Hepatocyte (in vitro differentiated cells): ENCODE measurements around the gene ITFG1.

ENCODE experiments used
- EZH2phosphoT487 ChIP-seq: fragments of 200-600 bp; sonication (generic); IDR thresholded peaks from one replicate; pipeline ENCODE4 v1.6.1; 2018; ENCODE audit warnings: antibody characterized with exemption, mild to moderate bottlenecking, low read depth, moderate library complexity; ENCODE audit not compliant: unreplicated experiment, severe bottlenecking
- TF ChIP-seq, protein P1 (sequence below): fragments of 200-600 bp; sonication (generic); IDR thresholded peaks from 2 replicates; pipeline ENCODE4 v1.5.1; 2016; ENCODE audit warnings: antibody characterized with exemption, mild to moderate bottlenecking; ENCODE audit not compliant: poor library complexity

GRCh38 chr16:47180073-47180472 lies 280.8 kb downstream of the ITFG1 start:
- TF ChIP-seq, protein P1, sequence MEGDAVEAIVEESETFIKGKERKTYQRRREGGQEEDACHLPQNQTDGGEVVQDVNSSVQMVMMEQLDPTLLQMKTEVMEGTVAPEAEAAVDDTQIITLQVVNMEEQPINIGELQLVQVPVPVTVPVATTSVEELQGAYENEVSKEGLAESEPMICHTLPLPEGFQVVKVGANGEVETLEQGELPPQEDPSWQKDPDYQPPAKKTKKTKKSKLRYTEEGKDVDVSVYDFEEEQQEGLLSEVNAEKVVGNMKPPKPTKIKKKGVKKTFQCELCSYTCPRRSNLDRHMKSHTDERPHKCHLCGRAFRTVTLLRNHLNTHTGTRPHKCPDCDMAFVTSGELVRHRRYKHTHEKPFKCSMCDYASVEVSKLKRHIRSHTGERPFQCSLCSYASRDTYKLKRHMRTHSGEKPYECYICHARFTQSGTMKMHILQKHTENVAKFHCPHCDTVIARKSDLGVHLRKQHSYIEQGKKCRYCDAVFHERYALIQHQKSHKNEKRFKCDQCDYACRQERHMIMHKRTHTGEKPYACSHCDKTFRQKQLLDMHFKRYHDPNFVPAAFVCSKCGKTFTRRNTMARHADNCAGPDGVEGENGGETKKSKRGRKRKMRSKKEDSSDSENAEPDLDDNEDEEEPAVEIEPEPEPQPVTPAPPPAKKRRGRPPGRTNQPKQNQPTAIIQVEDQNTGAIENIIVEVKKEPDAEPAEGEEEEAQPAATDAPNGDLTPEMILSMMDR = no peak
- no peak for TF ChIP-seq EZH2phosphoT487
